SK-N-MC (cell line): ENCODE measurements around the gene MCRS1.

Experiments
- EZH2 ChIP-seq: fragments of 200-600 bp; sonication (generic); IDR thresholded peaks from one replicate; pipeline ENCODE4 v1.6.1; 2017; ENCODE audit warnings: antibody characterized with exemption
- POLR2AphosphoS5 ChIP-seq: IDR thresholded peaks from 2 replicates; pipeline ENCODE4 v1.6.1; 2012; ENCODE audit warnings: mild to moderate bottlenecking, low read depth, low read length, borderline replicate concordance

GRCh38 chr12:49539406-49540228 lies 28.3 kb downstream of the MCRS1 start:
- no peak for TF ChIP-seq EZH2
- no peak for TF ChIP-seq POLR2AphosphoS5
